Neutrophil (primary cell): ENCODE results near the gene MAP3K14.

Experiments used
- H3K27ac ChIP-seq: fragments of 200-600 bp; sonication (generic); 2 replicates; pipeline ENCODE4 v1.5.1; 2016; ENCODE audit warnings: mild to moderate bottlenecking, moderate library complexity
- H3K27me3 ChIP-seq: fragments of 200-600 bp; sonication (generic); 2 replicates; pipeline ENCODE4 v1.6.0; 2016; ENCODE audit warnings: mild to moderate bottlenecking
- H3K36me3 ChIP-seq: fragments of 200-600 bp; sonication (generic); 2 replicates; pipeline ENCODE4 v1.5.1; 2017
- H3K4me1 ChIP-seq, 2 experiments: fragments of 200-600 bp in 1 of 2; sonication (generic) in 1 of 2; 1 replicate in 1 of 2; 2 replicates in 1 of 2; pipeline versions ENCODE4 v1.5.1 to v1.6.1; 2013 to 2016; ENCODE audit warnings: low read depth in 1 of 2, low read length in 1 of 2, mild to moderate bottlenecking in 1 of 2, moderate library complexity in 1 of 2; ENCODE audit not compliant: control insufficient read depth in 1 of 2, insufficient read depth in 1 of 2
- H3K4me3 ChIP-seq, 2 experiments: fragments of 200-600 bp in 1 of 2; sonication (generic) in 1 of 2; 1 replicate in 1 of 2; 2 replicates in 1 of 2; pipeline ENCODE4 v1.5.1; 2013 to 2016; ENCODE audit warnings: low read depth in 1 of 2, low read length in 1 of 2, mild to moderate bottlenecking in 1 of 2, moderate library complexity in 1 of 2
- H3K9me3 ChIP-seq: fragments of 200-600 bp; sonication (generic); 2 replicates; pipeline ENCODE4 v1.5.1; 2016
- TF ChIP-seq, protein P1 (sequence below): fragments of 200-600 bp; sonication (generic); IDR thresholded peaks from 2 replicates; pipeline ENCODE4 v1.5.1; 2016; ENCODE audit warnings: antibody characterized with exemption

The MAP3K14 gene

DNA sequence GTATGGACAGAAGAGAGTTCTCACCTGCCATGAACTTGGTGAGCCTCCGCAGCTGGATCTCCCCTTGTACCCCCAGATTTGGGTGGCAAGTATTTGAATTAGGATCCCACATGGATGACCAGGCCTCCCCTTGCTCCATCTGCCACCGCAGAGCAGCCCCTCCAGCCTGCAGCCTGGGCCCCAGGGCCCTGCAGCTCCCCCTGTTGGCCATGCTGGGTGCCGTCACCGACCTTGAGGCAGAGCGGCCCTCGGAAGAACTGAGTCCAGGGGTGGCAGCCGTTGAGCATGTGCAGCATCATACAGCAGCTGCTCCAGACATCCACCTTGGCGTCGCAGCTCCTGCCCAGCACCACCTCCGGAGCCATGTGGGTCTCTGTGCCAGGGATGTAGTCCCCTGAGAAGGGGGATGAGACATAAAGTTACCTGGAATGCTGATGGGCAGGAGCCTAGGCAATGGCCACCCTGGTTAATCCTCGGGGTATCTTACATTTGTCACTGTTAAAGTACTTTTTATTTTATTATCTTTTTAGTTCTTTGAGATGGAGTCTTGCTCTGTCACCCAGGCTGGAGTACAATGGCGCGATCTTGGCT is 45.9 kb downstream of the MAP3K14 start:
- Histone ChIP-seq H3K27ac (no peak overlapping the region), H3K4me3 (no peak overlapping the region), H3K27me3 (no peaks in the 10 kb centered on the region), H3K9me3 (no peaks in the 10 kb centered on the region), H3K4me1 (no peaks in the 10 kb centered on the region), H3K36me3 (peaks cover 80% of the 10 kb centered on the region)
- TF ChIP-seq, protein P1, sequence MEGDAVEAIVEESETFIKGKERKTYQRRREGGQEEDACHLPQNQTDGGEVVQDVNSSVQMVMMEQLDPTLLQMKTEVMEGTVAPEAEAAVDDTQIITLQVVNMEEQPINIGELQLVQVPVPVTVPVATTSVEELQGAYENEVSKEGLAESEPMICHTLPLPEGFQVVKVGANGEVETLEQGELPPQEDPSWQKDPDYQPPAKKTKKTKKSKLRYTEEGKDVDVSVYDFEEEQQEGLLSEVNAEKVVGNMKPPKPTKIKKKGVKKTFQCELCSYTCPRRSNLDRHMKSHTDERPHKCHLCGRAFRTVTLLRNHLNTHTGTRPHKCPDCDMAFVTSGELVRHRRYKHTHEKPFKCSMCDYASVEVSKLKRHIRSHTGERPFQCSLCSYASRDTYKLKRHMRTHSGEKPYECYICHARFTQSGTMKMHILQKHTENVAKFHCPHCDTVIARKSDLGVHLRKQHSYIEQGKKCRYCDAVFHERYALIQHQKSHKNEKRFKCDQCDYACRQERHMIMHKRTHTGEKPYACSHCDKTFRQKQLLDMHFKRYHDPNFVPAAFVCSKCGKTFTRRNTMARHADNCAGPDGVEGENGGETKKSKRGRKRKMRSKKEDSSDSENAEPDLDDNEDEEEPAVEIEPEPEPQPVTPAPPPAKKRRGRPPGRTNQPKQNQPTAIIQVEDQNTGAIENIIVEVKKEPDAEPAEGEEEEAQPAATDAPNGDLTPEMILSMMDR, result peak; percentile 58

DNA sequence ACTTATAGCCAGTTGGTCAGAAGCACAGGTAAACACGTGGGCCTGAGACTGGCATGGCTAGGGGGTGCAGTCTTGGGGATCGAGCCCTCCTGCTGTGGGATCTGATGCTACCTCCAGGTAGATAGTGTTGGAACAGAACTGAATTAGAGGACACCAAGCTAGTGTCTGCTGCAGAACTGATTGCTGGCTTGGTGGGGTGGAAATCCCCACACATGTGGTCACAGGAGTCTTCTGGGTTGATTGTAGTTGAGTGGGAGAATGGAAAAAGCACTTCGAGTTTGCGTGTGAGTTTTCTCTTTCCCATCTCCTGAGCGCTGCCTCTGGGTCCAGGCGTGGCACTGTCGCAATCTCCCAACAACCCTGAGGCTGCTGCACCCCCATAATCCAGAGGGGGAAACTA is 46.9 kb downstream of the MAP3K14 start:
- no peak overlapping the region for H3K27ac ChIP-seq
- H3K4me3 ChIP-seq, result no peak overlapping the region
- H3K36me3 ChIP-seq, result peaks cover 90% of the 10 kb centered on the region
- H3K27me3 ChIP-seq, result no peaks in the 10 kb centered on the region
- H3K9me3 ChIP-seq, result no peaks in the 10 kb centered on the region
- TF ChIP-seq, protein P1, result no peak
- H3K4me1 ChIP-seq, result no peaks in the 10 kb centered on the region

DNA sequence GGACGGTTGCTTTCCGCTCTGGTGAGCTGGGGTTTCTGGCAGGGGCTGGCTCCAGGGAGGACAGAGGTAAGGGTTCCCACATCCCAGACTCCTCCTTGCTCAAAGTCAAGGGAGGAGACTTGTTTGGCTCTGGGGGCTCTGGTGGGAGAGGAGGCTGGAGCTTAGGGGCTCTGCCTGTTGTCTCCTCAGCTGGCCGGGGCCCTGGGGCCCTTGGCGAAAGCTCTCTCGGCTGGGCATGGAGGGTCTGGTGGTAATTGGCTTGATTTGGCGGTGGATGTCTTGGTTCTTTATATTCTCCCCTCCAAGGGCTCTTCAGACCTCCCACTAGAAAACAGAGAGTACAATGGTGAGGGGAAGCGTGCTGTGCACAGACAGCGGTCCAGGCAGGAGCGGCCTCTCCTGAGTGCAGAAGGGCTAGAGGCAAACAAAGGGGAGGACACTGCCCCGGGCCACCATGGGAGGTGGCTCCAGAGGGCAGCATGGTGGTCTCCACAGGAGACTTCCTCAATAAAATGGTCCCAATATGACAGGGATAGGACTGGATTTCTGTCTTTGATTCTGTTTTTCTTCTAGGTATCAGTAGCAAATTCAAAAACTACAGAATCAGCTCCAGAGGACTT is 49.3 kb downstream of the MAP3K14 start:
- peaks cover 85% of the 10 kb centered on the region for H3K36me3 ChIP-seq
- no peak overlapping the region for H3K4me3 ChIP-seq

DNA sequence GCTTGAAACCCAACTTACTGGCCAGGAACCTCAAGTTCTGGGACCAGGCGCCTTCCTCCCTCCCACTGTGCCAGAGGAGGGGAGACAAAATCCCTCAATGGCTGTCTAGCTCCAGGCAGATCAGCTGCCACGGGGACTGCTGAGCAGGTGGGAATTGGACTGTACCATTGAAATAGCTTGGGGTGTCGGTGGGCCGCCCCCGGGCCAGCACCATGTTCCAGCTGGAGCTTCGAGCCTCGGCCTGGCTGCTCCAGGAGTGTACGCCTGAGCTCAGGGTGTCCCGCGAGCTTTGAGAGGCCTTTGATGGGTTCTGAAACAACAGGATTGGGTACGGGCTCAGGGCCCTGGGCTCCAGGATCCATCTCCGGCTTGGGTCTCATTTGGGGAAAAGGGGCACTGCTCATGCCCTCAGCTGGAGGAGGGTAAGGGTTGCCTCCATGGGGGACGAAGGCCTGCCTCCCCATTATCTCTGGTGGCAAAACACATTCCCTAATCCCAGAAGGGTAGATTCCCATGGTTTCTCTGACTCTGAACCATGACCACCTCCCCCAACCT is 50.4 kb downstream of the MAP3K14 start:
- Histone ChIP-seq H3K27me3 (no peaks in the 10 kb centered on the region), H3K27ac (no peak overlapping the region), H3K4me1 (peaks cover 7 to 14% of the 10 kb centered on the region in 2 experiments), H3K4me3 (no peak overlapping the region), H3K9me3 (no peaks in the 10 kb centered on the region), H3K36me3 (peaks cover 77% of the 10 kb centered on the region)
- TF ChIP-seq, protein P1, result no peak

More for the DNA sequence above, 49.3 kb downstream of the MAP3K14 start:
- Histone ChIP-seq H3K27me3 (no peaks in the 10 kb centered on the region), H3K9me3 (no peaks in the 10 kb centered on the region), H3K27ac (no peak overlapping the region), H3K4me1 (peaks cover under 1 to 3% of the 10 kb centered on the region in 2 experiments)
- TF ChIP-seq, protein P1, result no peak

DNA sequence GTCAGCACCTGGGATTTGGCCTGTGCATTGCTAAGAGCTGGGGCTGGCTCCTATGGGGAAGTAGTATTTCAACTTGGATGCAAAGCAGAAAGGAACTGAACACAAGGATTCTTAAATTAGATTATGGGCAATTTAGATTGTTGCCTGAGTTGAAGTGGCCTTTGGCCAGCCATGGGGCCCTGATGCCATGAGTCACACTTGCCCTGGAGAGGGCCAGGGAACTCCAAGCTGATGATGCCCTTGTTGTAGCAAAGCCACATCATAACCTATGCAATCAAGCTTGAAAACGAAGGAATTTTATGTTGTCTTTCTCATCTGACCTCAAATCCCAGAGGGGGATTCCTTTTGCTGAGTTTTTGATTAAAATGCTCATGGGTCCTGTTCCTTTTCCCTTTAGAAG is 51.0 kb downstream of the MAP3K14 start:
- TF ChIP-seq, protein P1, result no peak
- Histone ChIP-seq H3K27ac (no peak overlapping the region), H3K27me3 (no peaks in the 10 kb centered on the region), H3K4me1 (peaks cover 9 to 17% of the 10 kb centered on the region in 2 experiments), H3K36me3 (peaks cover 71% of the 10 kb centered on the region), H3K4me3 (no peak overlapping the region), H3K9me3 (no peaks in the 10 kb centered on the region)
